Muscle layer of colon (tissue), 2 donors: ENCODE data around the gene NFKB1.
"Not testable (repeated sequence)": the region's sequence is repeated elsewhere in the genome, so short reads cannot be mapped to it uniquely, and the experiment has no call there.

Experiments
- H3K27ac ChIP-seq: one replicate; pipeline ENCODE4 v1.7.0; 2013; ENCODE audit warnings: low read depth, mild to moderate bottlenecking, low read length, moderate library complexity
- H3K27me3 ChIP-seq, 2 donors: one replicate each; pipeline ENCODE4 v1.7.0; 2013; ENCODE audit warnings: low read length in 2 of 2, mild to moderate bottlenecking in 2 of 2; ENCODE audit not compliant: insufficient read depth in 2 of 2, control insufficient read depth in 1 of 2
- H3K36me3 ChIP-seq: one replicate; pipeline ENCODE4 v1.7.0; 2013; ENCODE audit warnings: mild to moderate bottlenecking, low read length; ENCODE audit not compliant: insufficient read depth
- H3K4me1 ChIP-seq: one replicate; pipeline ENCODE4 v1.7.0; 2013; ENCODE audit warnings: mild to moderate bottlenecking, low read length; ENCODE audit not compliant: insufficient read depth
- H3K4me3 ChIP-seq, 2 donors: one replicate each; pipeline ENCODE4 v1.7.0; 2013; ENCODE audit warnings: low read length in 2 of 2, low read depth in 1 of 2, mild to moderate bottlenecking in 1 of 2, moderate library complexity in 1 of 2
- H3K9ac ChIP-seq: one replicate; pipeline ENCODE4 v1.7.0; 2013; ENCODE audit warnings: low read length
- H3K9me3 ChIP-seq: one replicate; pipeline ENCODE4 v1.7.0; 2013; ENCODE audit warnings: mild to moderate bottlenecking, low read length
- donor health status: abdominal sarcoma.
- donor health status: Adenocarcinoma of cecum.

The NFKB1 gene

DNA sequence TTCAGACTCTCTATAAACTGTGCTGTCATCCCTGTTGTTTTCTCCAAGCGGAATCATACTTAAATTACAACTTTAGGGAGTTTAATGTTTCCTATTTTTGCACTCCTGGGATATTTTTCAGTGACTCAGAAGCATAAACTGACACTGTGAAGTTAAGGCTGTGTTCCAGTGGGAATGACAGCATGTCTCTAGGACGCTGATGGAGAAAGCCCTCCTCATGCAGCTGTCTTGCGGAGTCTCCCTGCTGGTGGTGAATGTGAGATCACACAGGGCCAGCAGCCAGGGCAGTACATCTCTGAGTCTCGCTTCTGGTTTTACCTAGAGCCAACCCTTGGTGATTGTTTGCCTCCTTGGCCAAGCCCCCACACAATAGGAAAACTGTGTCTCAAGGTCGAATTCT is 53.3 kb downstream of the NFKB1 start:
- H3K36me3 ChIP-seq = no peaks in the 10 kb centered on the region
- no peaks in the 10 kb centered on the region for H3K9me3 ChIP-seq
- H3K4me3 ChIP-seq = no peak overlapping the region
- no peak overlapping the region for H3K9ac ChIP-seq
- no peak overlapping the region for H3K27ac ChIP-seq
- peaks cover 18% of the 10 kb centered on the region for H3K4me1 ChIP-seq
- no peaks in the 10 kb centered on the region for H3K27me3 ChIP-seq

DNA sequence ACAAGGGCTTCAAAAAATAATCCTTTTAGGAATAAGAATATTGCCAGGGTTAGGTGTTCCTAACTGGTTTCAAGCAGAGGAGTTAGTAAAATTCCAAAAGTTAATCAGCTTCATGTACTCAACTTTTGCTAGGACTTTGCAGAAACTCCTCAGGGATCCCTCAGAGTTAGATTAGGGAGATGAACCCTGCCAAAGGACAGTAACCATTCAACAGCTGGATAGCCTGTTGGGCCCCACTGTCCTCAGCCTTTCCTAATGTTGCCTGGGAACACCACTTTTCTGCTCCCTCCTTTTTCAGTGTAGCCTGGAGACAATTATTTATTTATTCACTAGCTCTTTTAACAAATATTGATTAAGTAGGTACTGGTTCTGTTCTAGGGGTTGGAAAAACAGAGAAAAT is 53.8 kb downstream of the NFKB1 start:
- Histone ChIP-seq H3K27ac (no peak overlapping the region), H3K9ac (no peak overlapping the region), H3K27me3 (no peaks in the 10 kb centered on the region), H3K4me1 (peaks cover 18% of the 10 kb centered on the region), H3K4me3 (no peak overlapping the region), H3K9me3 (no peaks in the 10 kb centered on the region), H3K36me3 (no peaks in the 10 kb centered on the region)

DNA sequence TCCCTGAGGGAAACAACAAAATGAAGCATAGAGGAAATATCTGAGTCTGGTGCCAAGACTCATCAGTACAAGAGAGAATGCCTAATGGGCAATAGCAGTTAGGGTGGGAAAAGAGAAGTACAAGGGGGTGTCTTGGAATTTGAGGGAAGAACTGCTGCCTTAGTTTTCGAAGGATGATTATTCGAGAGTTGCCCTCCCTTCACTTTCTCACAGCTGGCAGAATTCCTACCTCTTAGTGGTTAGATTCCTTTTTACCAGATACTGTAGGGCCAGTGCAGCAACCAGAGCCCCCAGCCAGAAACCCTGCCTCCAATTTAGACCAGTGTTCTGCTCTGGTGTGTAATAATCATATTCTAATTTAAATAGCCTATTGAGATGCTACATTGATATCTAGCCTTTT is 56.5 kb downstream of the NFKB1 start:
- no peak overlapping the region for H3K9ac ChIP-seq
- peaks cover 24% of the 10 kb centered on the region for H3K4me1 ChIP-seq
- H3K27me3 ChIP-seq = no peaks in the 10 kb centered on the region
- H3K9me3 ChIP-seq = no peaks in the 10 kb centered on the region
- H3K36me3 ChIP-seq = no peaks in the 10 kb centered on the region
- no peak overlapping the region for H3K27ac ChIP-seq
- no peak overlapping the region for H3K4me3 ChIP-seq

DNA sequence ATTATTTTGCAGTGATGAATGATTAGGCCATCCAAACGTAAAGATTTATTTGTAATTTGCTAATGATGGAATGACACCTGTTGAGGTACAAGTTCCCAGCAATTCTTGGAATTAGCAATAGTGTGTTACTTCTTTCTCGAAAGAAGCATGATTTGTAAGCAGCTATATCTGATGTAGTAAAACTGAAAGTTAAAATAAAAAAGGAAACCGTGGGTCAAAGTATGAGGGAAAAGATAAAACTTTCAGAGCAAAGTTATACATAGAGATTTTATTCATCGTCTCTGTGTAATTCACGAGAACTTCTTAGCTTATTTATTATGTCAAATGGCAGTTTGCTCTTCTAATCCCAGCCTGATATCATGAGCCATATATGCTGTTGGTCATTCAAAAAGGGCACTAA is 59.0 kb downstream of the NFKB1 start:
- Histone ChIP-seq H3K36me3 (no peaks in the 10 kb centered on the region), H3K4me3 (no peak overlapping the region), H3K9ac (no peak overlapping the region), H3K4me1 (peaks cover 23% of the 10 kb centered on the region), H3K27me3 (no peaks in the 10 kb centered on the region), H3K27ac (no peak overlapping the region), H3K9me3 (no peaks in the 10 kb centered on the region)

DNA sequence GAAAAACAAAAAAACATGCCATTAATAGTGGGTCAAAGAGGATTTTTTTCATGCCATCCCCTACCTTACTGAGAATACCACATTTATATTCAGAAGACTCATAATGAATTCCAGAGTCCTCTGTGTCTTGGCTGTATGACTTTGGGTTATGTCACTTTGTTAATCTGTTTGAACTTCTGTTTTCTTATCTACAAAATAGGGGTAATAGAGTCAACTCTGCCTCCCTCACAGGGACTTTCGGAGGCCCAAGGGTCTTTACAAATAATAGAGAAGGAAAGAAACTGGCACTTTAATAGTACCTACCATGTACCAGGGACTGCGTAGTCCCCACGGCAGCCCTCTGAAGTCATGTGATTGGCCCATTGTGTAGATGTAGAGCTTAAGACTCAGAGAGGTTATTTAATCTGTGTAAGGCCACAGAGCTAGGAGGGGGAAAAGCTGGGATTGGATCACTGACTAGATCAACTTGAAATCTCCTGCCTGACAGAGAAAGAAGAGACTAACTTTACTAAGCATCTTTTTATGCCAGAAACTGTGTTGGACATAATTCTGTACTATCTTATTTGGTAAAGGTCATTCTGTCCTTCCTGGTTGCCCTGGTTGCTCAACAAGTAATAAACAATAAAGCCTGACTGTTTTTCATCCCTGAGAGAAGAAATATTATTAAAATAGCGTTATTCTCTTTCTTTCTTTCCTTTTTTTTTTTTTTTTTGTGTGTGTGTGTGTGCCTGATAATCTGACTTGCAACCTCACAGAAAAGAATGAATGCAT is 59.6 kb downstream of the NFKB1 start:
- Histone ChIP-seq H3K27ac (peak overlapping the region; percentile 9), H3K9me3 (no peaks in the 10 kb centered on the region), H3K4me1 (peaks cover 23% of the 10 kb centered on the region), H3K4me3 (no peak overlapping the region), H3K36me3 (no peaks in the 10 kb centered on the region), H3K27me3 (no peaks in the 10 kb centered on the region), H3K9ac (no peak overlapping the region)

DNA sequence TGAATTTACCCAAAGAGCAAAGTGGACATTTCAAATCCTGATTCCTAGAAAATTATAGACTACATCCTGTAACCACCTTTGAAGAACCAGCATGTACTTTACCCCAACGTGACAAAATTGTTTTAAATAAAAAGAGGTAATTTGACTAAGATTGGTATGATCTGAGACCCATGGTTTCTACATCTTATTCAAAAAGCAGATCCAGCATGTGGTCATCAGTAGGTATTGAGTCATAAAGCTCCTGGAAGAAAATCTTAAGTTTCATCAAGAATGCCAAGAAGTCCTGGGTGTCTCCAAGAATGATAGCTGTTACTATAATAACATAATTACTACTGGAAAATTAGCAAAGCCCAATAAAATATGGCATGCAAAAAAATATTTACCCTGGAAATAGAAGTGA is 61.8 kb downstream of the NFKB1 start:
- H3K4me3 ChIP-seq = no peak overlapping the region
- no peak overlapping the region for H3K9ac ChIP-seq
- H3K9me3 ChIP-seq = no peaks in the 10 kb centered on the region
- no peak overlapping the region for H3K27ac ChIP-seq
- no peaks in the 10 kb centered on the region for H3K27me3 ChIP-seq
- H3K36me3 ChIP-seq = no peaks in the 10 kb centered on the region
- peaks cover 23% of the 10 kb centered on the region for H3K4me1 ChIP-seq

DNA sequence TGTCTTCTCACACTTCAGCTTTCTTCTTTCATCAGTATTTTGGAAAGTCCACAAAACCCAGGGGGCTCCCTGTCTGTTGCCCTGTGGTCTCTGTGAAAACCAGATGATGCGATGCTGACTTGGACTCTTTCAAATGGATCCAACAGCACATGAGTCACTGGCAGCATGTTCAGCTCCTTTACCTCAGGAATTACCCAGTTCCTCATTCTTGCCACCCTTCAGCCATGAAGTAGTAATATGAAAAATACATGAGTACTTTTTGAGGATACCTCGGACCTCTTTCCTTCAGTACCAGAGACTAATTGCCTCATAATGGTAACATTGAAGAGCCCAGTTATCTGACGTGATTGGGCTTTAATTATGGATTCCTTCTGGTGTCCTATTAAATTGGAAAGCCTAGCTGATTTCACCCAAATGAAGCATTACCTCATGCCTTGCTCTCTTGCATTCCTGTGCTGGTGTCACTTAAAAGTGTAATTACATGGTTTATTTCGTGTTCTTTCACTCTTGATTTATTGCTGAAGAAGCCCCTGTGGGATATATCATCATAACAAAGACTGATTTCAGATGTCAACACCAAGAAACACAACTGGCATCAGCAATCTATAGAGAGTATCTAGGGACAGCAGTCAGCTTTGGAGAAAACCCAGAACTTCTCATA is 63.4 kb downstream of the NFKB1 start:
- Histone ChIP-seq H3K9me3 (no peaks in the 10 kb centered on the region), H3K4me3 (no peak overlapping the region), H3K27me3 (no peaks in the 10 kb centered on the region), H3K9ac (no peak overlapping the region), H3K4me1 (peaks cover 23% of the 10 kb centered on the region), H3K27ac (no peak overlapping the region), H3K36me3 (no peaks in the 10 kb centered on the region)

DNA sequence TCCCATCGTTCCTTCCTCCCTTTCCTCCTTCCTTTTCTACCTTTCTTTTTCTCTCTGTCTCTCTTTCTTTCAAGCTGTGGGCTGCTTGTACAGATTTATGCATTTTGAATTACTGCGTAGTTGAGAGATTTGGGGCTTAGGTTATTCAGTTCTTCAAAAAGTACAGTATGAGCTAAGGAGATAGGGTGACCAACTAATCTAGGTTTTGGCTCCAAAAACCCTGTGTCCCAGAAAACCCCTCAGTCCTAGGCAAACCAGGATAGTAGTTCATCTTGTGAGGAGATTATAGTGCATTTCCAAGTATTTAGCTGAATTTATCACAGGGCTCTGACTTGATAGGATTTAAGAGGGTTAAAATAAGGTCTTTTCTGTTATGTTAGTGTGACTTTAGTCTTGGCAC is 64.5 kb downstream of the NFKB1 start:
- Histone ChIP-seq H3K36me3 (peaks cover 5% of the 10 kb centered on the region), H3K4me3 (no peak overlapping the region), H3K9me3 (no peaks in the 10 kb centered on the region), H3K27me3 (no peaks in the 10 kb centered on the region), H3K4me1 (peaks cover 19% of the 10 kb centered on the region), H3K27ac (no peak overlapping the region), H3K9ac (no peak overlapping the region)

DNA sequence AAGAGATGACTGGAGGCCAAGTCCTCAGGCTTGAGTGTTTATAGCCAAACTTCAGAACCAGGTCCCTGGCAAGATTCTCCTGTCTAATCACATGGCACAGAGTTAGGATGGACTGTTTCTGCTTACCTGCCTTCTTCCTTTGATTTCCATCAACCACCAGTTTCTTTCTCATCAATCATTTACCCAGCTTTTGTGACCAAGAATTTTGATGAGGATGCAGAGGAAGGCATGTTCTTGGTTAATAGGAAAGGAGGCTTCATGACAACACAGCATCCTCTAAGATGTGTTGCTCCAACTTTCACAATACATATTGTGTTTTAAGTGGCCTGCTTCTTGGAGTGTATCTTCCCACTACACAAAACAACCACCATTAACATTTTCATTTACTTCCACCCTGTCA is 65.3 kb downstream of the NFKB1 start:
- Histone ChIP-seq H3K36me3 (peaks cover 5% of the 10 kb centered on the region), H3K9me3 (no peaks in the 10 kb centered on the region), H3K9ac (no peak overlapping the region), H3K27ac (no peak overlapping the region), H3K4me1 (peaks cover 11% of the 10 kb centered on the region), H3K4me3 (no peak overlapping the region), H3K27me3 (no peaks in the 10 kb centered on the region)

DNA sequence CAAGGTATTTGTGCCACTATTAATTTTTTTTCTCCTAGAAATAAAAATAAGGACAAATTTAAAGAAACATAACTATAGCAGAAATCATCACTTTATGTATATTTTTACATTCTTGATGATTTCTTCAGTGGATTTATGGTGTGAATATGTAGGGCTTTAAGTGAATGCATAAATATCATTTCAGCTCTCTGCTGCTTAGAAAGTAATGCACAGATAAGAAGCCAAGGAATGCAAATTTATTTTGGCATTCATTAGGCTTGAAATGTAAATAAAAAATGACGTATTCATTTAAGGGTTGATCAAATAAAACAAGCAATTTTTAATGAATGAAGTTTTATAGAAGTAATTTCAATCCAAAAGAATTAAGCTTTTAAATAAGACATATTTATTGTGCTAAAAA is 66.3 kb downstream of the NFKB1 start:
- no peak overlapping the region for H3K27ac ChIP-seq
- H3K4me1 ChIP-seq = peaks cover 10% of the 10 kb centered on the region
- H3K9ac ChIP-seq = no peak overlapping the region
- H3K27me3 ChIP-seq = no peaks in the 10 kb centered on the region
- no peaks in the 10 kb centered on the region for H3K9me3 ChIP-seq
- H3K36me3 ChIP-seq = peaks cover 5% of the 10 kb centered on the region
- H3K4me3 ChIP-seq = no peak overlapping the region

DNA sequence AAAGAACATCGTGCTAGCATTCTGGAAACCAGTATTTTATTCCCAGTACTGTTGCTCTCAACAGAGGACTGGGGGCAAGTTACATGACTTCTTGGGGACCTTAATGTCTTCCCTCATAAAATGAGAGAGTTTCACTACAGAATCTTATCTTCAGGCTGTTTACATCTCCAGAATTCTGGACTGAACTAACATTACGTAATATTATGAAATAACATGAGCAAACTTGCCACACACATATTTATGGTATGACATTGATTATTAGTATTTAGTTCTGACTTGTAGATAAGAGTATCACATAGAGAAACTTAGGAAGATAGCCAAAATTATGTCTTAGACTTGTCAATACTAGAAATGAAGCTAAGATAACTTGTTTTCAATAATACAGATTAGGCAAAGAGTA is 68.0 kb downstream of the NFKB1 start:
- H3K4me1 ChIP-seq = peaks cover 10% of the 10 kb centered on the region
- H3K36me3 ChIP-seq = peaks cover 5% of the 10 kb centered on the region
- H3K27me3 ChIP-seq = no peaks in the 10 kb centered on the region
- H3K9ac ChIP-seq = no peak overlapping the region
- H3K27ac ChIP-seq = no peak overlapping the region
- H3K4me3 ChIP-seq = no peak overlapping the region
- H3K9me3 ChIP-seq = no peaks in the 10 kb centered on the region

DNA sequence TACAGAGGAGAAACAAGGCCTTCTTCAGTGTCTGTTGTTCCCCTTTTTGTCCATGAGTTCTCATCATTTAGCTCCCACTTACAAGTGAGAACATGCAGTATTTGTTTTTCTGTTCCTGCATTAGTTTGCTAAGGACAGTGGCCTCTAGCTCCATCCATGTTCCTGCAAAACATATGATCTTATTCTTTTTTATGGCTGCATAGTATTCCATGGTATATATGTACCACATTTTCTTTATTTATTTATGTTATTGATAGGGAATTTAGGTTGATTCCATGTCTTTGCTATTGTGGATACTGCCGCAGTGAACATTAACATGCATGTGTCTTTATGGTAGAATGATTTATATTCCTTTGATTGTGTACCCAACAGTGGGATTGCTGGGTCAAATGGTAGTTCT is 69.1 kb downstream of the NFKB1 start:
- not testable (repeated sequence) for H3K27me3 ChIP-seq, H3K9me3 ChIP-seq, H3K27ac ChIP-seq, H3K4me1 ChIP-seq, H3K4me3 ChIP-seq, H3K9ac ChIP-seq, H3K36me3 ChIP-seq
